GM15510 (cell line): Measurements from ENCODE around the gene GRID1.

Experiments used
- POLR2A ChIP-seq: IDR thresholded peaks from 3 replicates; pipeline ENCODE4 v1.6.1; 2011; ENCODE audit warnings: borderline replicate concordance; ENCODE audit not compliant: insufficient read length; ENCODE audit errors: extremely low read depth

Gene GRID1

GRCh38 chr10:85874208-85874607 lies 492.4 kb downstream of the GRID1 start:
- no peak for TF ChIP-seq POLR2A

- TF ChIP-seq POLR2A, result no peak
Measured at GRCh38 chr10:85873063-85873462, 493.5 kb downstream of the GRID1 start.

GRCh38 chr10:85868627-85869499 lies 497.7 kb downstream of the GRID1 start:
- TF ChIP-seq POLR2A, result no peak

GRCh38 chr10:85864868-85865526 lies 501.6 kb downstream of the GRID1 start:
- TF ChIP-seq POLR2A, result no peak

GRCh38 chr10:85864173-85864549 lies 502.4 kb downstream of the GRID1 start:
- no peak for TF ChIP-seq POLR2A

- TF ChIP-seq POLR2A, result no peak
Measured at GRCh38 chr10:85863301-85864172, 503.1 kb downstream of the GRID1 start.

- no peak for TF ChIP-seq POLR2A
Measured at GRCh38 chr10:85862771-85863170, 503.8 kb downstream of the GRID1 start.

- TF ChIP-seq POLR2A, result no peak
Measured at GRCh38 chr10:85861513-85862197, 504.9 kb downstream of the GRID1 start.

- no peak for TF ChIP-seq POLR2A
Measured at GRCh38 chr10:85859859-85860258, 506.7 kb downstream of the GRID1 start.

- TF ChIP-seq POLR2A, result no peak
Measured at GRCh38 chr10:85858776-85859515, 507.6 kb downstream of the GRID1 start.

- TF ChIP-seq POLR2A, result no peak
Measured at GRCh38 chr10:85857791-85858190, 508.8 kb downstream of the GRID1 start.

GRCh38 chr10:85857305-85857704 lies 509.3 kb downstream of the GRID1 start:
- TF ChIP-seq POLR2A, result no peak

GRCh38 chr10:85851934-85852333 lies 514.7 kb downstream of the GRID1 start:
- no peak for TF ChIP-seq POLR2A

GRCh38 chr10:85851325-85851724 lies 515.3 kb downstream of the GRID1 start:
- no peak for TF ChIP-seq POLR2A

- TF ChIP-seq POLR2A, result no peak
Measured at GRCh38 chr10:85850736-85851135, 515.9 kb downstream of the GRID1 start.

GRCh38 chr10:85849315-85849714 lies 517.3 kb downstream of the GRID1 start:
- TF ChIP-seq POLR2A, result no peak
